GM21423 (cell line): ENCODE measurements around the gene NHSL2.

Experiments
- ATAC-seq: cut with Tn5 transposase; IDR thresholded peaks from one replicate; pipeline ENCODE4 v1.9.1; 2021; ENCODE audit warnings: mild to moderate bottlenecking, moderate library complexity; ENCODE audit not compliant: unreplicated experiment

Gene NHSL2

DNA sequence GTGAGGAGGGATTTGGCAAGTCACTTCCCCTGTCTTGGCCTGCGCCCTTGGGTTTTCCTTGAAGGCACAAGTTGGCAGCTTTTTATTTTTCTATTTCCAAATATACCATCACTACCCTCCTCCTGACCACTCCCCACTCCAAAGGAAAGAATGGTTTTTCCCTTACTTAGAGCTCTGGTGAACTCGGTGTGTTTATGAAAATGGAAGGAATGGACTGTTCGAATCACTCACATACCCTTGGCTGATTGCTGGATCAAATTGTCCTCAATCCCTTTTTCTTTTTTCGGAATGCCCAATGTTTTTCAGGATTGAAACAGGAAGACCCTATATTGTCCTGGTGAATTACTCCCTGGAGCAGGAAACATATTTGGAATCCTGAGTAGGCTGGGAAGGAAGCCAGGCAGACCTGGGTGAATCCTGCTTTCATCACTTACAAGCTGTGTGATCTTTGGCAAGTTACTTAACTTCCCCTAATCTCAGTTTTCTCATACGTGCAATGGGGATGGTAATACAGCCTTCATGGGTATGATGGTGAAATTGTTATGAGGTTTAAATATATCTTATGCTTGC, 150.4 kb downstream of the NHSL2 start:
- ATAC-seq, result no peak

DNA sequence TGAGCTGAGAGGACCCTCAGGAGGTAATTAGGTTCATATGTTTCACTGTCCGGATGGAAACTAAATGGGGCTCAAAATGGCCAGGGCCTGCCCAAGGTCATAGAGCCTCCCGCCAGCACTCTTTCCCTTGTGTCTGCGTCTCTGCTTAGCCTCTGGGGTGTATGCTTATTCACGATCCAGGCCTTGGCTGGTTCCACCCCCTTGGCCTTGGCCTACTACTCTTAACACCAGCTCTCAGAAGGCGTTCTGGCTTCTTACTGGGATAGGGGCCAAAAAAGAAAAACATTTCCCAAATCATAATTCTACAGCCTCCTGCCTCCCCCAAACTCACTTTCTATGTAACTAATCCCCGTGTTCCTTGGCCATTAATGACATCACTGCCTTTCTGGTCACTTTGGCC, 152.3 kb downstream of the NHSL2 start:
- ATAC-seq, result no peak

DNA sequence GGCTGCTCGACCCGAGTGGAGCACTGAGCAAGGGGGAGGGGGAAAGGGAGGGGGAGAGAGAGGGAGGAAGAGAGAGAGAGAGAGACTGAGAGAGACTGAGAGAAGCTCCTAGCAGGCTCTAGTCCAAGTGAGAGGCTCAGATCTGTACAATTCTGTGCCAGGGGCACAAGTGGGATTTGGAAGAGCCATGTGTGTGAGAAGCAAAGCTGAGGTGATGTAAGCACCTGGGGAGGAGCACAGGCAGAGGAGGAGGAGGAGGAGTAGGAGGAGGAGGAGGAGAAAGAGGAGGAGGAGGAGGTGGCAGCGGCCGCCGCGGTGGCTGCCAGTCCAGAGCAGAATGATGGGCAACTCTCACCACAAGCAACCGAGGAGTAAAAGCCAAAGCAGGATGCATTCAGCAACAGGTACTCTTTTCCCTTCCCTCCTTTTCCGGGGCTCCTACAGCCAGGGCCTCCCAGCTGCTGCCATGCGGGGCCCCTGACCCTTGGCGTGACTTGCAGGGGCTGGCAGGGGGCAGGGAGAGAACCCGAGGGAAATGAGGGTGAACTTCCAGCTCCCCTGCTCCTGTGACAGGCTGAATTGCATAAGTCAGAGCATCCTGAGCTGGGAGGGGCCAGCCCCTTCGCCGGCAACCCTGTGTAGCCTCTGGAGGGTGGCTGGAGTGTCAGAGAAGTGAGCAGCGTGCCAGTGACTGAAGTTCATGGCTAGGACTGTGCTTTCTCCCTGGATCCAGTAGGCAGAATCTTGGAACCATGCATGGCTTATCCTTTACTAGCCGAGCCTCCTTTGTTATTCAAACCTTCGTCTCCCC, 158.9 kb downstream of the NHSL2 start:
- ATAC-seq, result no peak

- ATAC-seq, result no peak
These were observed 160.6 kb downstream of the NHSL2 start for GRCh38 chrX:72071213-72071612.

- ATAC-seq, result no peak
These were observed 163.0 kb downstream of the NHSL2 start for GRCh38 chrX:72073633-72074032.

DNA sequence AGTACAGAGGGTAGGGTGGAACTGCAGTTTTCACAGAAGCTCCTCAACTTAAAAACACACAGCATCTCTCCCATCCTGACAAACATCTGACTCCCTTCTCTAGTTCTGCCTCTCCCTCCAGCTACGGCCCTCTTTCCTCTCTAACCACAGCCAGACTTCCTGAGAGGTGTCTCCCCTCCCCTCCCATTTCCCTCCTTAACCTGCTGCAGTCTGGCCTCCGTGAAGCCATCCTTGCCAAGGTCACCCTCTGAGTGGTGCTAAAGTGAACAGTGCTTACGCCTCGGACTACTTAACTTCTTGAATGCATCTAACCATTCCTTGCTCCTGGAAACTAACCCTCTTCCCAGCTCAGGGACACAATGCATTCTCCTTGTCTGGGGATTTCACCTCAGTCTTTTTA, 167.8 kb downstream of the NHSL2 start:
- ATAC-seq, result no peak

DNA sequence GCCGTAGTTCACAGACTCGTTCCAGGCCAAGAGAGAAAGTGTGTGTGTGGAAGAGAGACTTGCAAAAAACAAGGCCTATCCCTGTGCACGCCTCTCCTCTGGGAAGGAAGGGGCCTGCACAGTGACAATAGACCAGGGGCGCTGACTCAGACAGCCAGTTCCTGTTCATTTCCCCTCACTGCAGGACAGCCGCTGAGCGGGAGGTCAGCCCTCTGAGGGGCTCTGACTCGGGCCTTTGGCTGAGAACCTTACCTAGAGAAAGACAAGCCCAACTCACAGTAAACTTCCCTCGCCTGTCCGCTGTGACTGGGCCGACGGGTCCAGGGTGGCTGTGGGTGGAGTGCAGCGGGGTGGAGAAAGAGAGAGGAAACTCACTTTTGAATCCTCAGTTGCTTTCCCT, 169.0 kb downstream of the NHSL2 start:
- no peak for ATAC-seq

DNA sequence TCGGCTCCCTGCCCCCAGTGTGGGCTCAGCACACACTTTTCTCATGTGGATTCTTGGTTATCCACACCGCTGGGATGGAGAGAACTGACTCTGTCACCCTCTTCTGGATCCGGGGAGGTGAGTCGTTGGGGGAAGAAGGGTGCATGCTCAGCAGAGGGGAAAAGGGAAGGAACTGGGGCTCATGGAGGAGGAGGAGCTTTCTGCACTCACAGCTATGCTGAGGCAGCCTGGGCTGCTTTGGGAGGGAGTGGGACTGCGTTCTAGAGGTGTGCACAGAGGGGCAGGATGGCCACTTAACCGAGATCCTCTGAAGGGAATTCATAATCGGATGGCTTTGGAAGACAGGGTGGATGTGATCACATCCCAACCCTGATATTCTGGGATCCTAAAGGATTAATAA, 169.5 kb downstream of the NHSL2 start:
- no peak for ATAC-seq

- ATAC-seq, result no peak
These were observed 170.2 kb downstream of the NHSL2 start for GRCh38 chrX:72080800-72081199.

GRCh38 chrX:72081605-72082320, 171.1 kb downstream of the NHSL2 start:
- no peak for ATAC-seq

DNA sequence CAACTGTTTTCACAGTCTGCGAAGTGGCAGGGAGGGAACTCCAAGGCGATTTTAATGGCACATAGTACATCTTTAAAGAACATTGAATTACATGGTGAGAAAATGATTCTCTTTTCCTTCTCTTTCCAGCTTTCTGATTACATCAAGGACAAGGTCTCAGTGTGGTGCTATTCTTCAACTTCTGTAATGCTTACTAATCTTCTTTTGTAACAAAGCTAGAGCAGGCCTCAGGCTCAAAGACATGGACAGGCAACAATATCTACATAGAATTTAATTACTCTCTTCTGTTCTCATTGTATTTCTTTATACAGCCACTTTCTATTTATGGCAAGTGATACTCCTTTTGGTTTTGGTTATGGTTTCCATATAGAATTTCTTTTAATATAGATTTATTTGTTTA, 172.6 kb downstream of the NHSL2 start:
- ATAC-seq, result no peak

GRCh38 chrX:72084114-72084513, 173.5 kb downstream of the NHSL2 start:
- no peak for ATAC-seq

- ATAC-seq, result no peak
These were observed 176.3 kb downstream of the NHSL2 start for GRCh38 chrX:72086995-72087394.

GRCh38 chrX:72088761-72089160, 178.1 kb downstream of the NHSL2 start:
- ATAC-seq, result no peak

- ATAC-seq, result no peak
These were observed 178.6 kb downstream of the NHSL2 start for GRCh38 chrX:72089254-72089653.

- peak; percentile 74 for ATAC-seq
These were observed 184.2 kb downstream of the NHSL2 start for GRCh38 chrX:72094894-72095293.

GRCh38 chrX:72095370-72095769, 184.7 kb downstream of the NHSL2 start:
- no peak for ATAC-seq

DNA sequence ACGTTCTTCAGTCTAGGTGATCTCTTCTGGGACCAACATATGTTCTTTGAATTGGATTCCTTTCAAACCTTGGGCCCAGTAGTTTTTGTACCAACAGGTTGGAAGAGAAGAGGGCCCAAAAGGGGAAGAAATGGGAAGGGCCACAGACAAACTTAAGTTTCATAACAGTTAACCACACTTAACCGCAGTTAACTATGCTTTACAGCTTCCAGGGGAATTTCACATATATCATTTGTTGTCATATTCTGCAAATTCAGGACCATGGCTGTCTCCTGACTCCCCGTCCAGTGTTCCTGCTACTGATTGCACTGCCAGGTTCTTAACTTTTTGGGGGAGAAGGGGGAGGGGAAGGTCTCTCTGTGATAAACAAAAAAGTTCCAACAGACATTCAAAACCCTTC, 186.5 kb downstream of the NHSL2 start:
- no peak for ATAC-seq

DNA sequence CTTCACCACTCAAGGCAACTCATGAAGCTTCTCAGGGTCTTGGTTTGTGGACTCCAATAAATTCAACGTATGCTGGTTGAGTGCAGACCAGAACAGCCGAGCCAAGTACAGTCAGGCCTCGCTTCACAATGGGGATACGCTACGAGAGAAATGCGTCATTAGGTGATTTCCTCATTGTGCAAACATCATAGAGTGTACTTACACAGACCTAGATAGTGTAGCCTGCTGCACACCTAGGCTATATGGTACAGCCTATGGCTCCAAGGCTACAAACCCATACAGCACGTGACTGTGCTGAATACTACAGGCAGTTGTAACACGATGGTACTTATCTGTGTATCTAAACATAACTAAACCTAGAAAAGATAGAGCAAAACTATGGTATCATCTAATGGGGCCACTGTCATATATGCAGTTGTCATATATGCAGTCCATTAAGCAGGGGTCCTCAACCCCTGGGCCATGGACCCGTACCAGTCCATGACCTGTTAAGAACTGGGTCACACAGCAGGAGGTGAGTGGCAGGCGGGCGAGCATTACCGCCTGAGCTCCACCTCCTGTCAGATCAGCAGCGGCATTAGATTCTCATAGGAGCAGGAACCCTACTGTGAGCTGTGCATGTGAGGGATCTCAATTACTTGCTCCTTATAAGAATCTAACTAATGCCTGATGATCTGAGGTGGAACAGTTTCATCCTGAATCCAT, 189.6 kb downstream of the NHSL2 start:
- no peak for ATAC-seq

GRCh38 chrX:72100824-72101351, 190.2 kb downstream of the NHSL2 start:
- ATAC-seq, result peak; percentile 80

DNA sequence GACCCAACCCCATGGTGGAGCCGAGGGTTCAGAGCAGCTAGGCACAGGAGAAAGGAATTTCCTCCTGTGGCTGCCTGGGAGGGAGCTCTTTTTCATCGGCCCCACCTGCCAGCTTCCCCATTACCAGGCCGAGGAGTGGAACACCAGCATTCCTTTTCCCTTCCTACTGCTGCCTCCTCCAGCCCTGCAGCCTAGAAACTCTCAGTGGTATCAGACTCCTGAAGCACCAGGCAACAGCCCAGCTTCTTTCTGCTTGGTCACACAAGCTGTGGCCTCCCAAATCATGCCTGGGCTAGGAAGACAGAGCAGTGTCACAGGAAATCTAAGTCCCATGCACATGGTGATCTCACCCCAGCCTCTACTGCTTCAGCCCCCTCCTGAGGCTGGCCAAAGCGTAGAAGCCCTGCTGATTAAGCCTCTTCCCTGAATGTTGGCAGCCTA, 191.0 kb downstream of the NHSL2 start:
- no peak for ATAC-seq
